Adrenal gland (tissue), 12 donors: Measurements from ENCODE around the gene KPNA3. TPM values are rescaled to one million over a fixed set of nuclear protein-coding genes. Genes with fewer than 3 reads are reported as not detected.

Source experiments
- DNase-seq, 7 donors: peaks; one replicate each; pipeline ENCODE4 v3.0.0-alpha.2; 2019 to 2020
- H3K27ac ChIP-seq, 5 donors: fragments of 200-600 bp; sonication (generic) in 4 of 5; 1 replicate in 3 of 5; 2 replicates in 2 of 5; pipeline versions ENCODE4 v1.5.1 to v1.8.0; 2016 to 2020; ENCODE audit warnings: mild to moderate bottlenecking in 1 of 5
- H3K27me3 ChIP-seq: fragments of 200-600 bp; 2 replicates; pipeline ENCODE4 v1.8.0; 2021
- H3K36me3 ChIP-seq, 2 donors: fragments of 200-600 bp; replicated peaks in 1 of 2; 1 replicate in 1 of 2; 2 replicates in 1 of 2; pipeline versions ENCODE4 v1.5.1 to v1.8.0; 2018 to 2022
- H3K4me1 ChIP-seq, 2 donors: fragments of 200-600 bp; replicated peaks in 1 of 2; 1 replicate in 1 of 2; 2 replicates in 1 of 2; pipeline versions ENCODE4 v1.5.1 to v1.8.0; 2018 to 2021
- H3K4me3 ChIP-seq, 4 donors: fragments of 200-600 bp; sonication (generic) in 3 of 4; one replicate each; pipeline ENCODE4 v1.5.1; 2016 to 2018
- H3K9me3 ChIP-seq, 3 donors: fragments of 200-600 bp; sonication (generic) in 1 of 3; replicated peaks in 1 of 3; 1 replicate in 2 of 3; 2 replicates in 1 of 3; pipeline versions ENCODE4 v1.5.1 to v1.8.0; 2016 to 2021
- CTCF ChIP-seq, 6 experiments: fragments of 450-650 bp in 4 of 6; fragments of 200-600 bp in 2 of 6; sonication (generic) in 1 of 6; IDR thresholded peaks; 1 replicate in 5 of 6; 2 replicates in 1 of 6; pipeline versions ENCODE4 v1.5.1 to v1.8.0; 2016 to 2021; ENCODE audit warnings: antibody characterized with exemption in 6 of 6, mild to moderate bottlenecking in 2 of 6, moderate library complexity in 1 of 6
- POLR2A ChIP-seq, 2 donors: fragments of 450-650 bp; IDR thresholded peaks; one replicate each; pipeline ENCODE4 v1.6.1; 2017; ENCODE audit warnings: antibody characterized with exemption in 2 of 2, mild to moderate bottlenecking in 2 of 2, moderate library complexity in 1 of 2
- WGBS, 4 donors: extraction: QIAGEN DNeasy Blood & Tissue Kit in 2 of 4; methylation state at CpG; one replicate each; pipeline versions ENCODE4 v1.1.5 to v1.1.7; 2013 to 2017; 5-methylcytosine and 5-hydroxymethylcytosine counted together
- intact Hi-C, 2 donors: fragments of 100-400 bp; cut with DNase I; formaldehyde crosslinking; loops; one replicate each; pipeline versions ENCODE4 v1.14.1 to v1.15.0; 2022 to 2023
- polyA plus RNA-seq, 3 donors: library from polyadenylated mRNA; stranded (reverse); fragments of 200-250 nt in 2 of 3; fragments of 350-450 nt in 1 of 3; fragmentation: Illumina TruSeq in 1 of 3; extraction: RNeasy Lipid Tissue Mini Kit (QIAGEN cat#74804) in 1 of 3; gene quantifications; one replicate each; pipeline ENCODE4 v1.2.3, GENCODE V29; 2013 to 2014
- total RNA-seq, 9 donors: library from RNA; depleted of rRNA in 4 of 9; stranded (reverse); fragments of >200 nt in 4 of 9; fragments of 120-200 nt in 1 of 9; fragmentation: NEBNext Ultra II Directional in 1 of 9; extraction: Animal tissue kit (Norgen Biotek cat#: 25700) in 1 of 9; gene quantifications; one replicate each; pipeline versions ENCODE4 v1.1.0 to v1.2.4, GENCODE V29; 2013 to 2023
- donor health status: healthy with polysubstance abuse.
- donor health status: Bipolar disorder and iron deficiency.
- donor health status: DM: yes; HTN: yes; CAD: no.
- donor health status: DM: no; HTN: no; CAD: no.
- donor health status: DM: no; HTN: no; CAD: no.
- donor health status: DM: yes; HTN: yes; CAD: no.

The KPNA3 gene
- total and polyA plus RNA-seq, 12 donors: 8.6 to 43.8 (median 20.5) TPM

- Histone ChIP-seq H3K36me3 (no peaks in the 10 kb centered on the region), H3K27me3 (no peaks in the 10 kb centered on the region), H3K4me3 (no peak overlapping the region), H3K9me3 (no peaks in the 10 kb centered on the region), H3K27ac (no peak overlapping the region), H3K4me1 (no peaks in the 10 kb centered on the region)
- no peak for DNase-seq
- intact Hi-C loops: no loop called here
- WGBS, 4 donors: 89 to 97% (median 96%) methylated on average over 4 of the region's 4 CpGs
- TF ChIP-seq POLR2A (IDR thresholded peaks at IDR 0.05) (no peak), CTCF (IDR thresholded peaks at IDR 0.05) (no peak)
These were observed 38.3 kb downstream of the KPNA3 start for GRCh38 chr13:49754146-49754545.

- H3K4me3 ChIP-seq: no peak overlapping the region
- H3K4me1 ChIP-seq: peaks cover 0 to 5% of the 10 kb centered on the region in 2 donors
- TF ChIP-seq POLR2A (IDR thresholded peaks at IDR 0.05) (no peak), CTCF (IDR thresholded peaks at IDR 0.05) (no peak)
- H3K9me3 ChIP-seq: peaks cover 0 to 5% (median 0%) of the 10 kb centered on the region in 3 donors
- H3K36me3 ChIP-seq: no peaks in the 10 kb centered on the region
- intact Hi-C loops: no loop called here
- H3K27ac ChIP-seq: no peak overlapping the region
- 95 to 98% (median 96%) methylated on average over 2 of the region's 2 CpGs for WGBS, 4 donors
- H3K27me3 ChIP-seq: no peaks in the 10 kb centered on the region
- DNase-seq: no peak
These were observed 42.6 kb downstream of the KPNA3 start for GRCh38 chr13:49749848-49750247.

- intact Hi-C loops: no loop called here
- DNase-seq: peak in 3 of 7 donors; percentile 16 to 23 (median 16)
- WGBS, 4 donors: 41 to 60% (median 54%) methylated on average over 5 of the region's 5 CpGs
- Histone ChIP-seq H3K9me3 (peaks cover 0 to 5% (median 0%) of the 10 kb centered on the region in 3 donors), H3K27me3 (no peaks in the 10 kb centered on the region), H3K36me3 (no peaks in the 10 kb centered on the region), H3K4me3 (no peak overlapping the region), H3K27ac (no peak overlapping the region), H3K4me1 (peaks cover 0 to 5% of the 10 kb centered on the region in 2 donors)
- TF ChIP-seq CTCF (IDR thresholded peaks at IDR 0.05) (no peak), POLR2A (IDR thresholded peaks at IDR 0.05) (no peak)
These were observed 46.4 kb downstream of the KPNA3 start for GRCh38 chr13:49746111-49746510.

- Histone ChIP-seq H3K36me3 (no peaks in the 10 kb centered on the region), H3K9me3 (no peaks in the 10 kb centered on the region), H3K27me3 (no peaks in the 10 kb centered on the region), H3K4me1 (no peaks in the 10 kb centered on the region), H3K4me3 (no peak overlapping the region), H3K27ac (no peak overlapping the region)
- TF ChIP-seq CTCF (IDR thresholded peaks at IDR 0.05) (no peak), POLR2A (IDR thresholded peaks at IDR 0.05) (no peak)
- no peak for DNase-seq
- 90 to 92% (median 91%) methylated on average over 2 of the region's 2 CpGs for WGBS, 4 donors
- intact Hi-C loops: no loop called here
These were observed 51.6 kb downstream of the KPNA3 start for GRCh38 chr13:49740870-49741269.
